ENCODE measurements around the gene EPM2A. TPM values are rescaled to one million over a fixed set of nuclear protein-coding genes. Genes with fewer than 3 reads are reported as not detected.

Gene EPM2A
- total RNA-seq, 1 experiment from 2014 or later = 5.7 TPM

DNA sequence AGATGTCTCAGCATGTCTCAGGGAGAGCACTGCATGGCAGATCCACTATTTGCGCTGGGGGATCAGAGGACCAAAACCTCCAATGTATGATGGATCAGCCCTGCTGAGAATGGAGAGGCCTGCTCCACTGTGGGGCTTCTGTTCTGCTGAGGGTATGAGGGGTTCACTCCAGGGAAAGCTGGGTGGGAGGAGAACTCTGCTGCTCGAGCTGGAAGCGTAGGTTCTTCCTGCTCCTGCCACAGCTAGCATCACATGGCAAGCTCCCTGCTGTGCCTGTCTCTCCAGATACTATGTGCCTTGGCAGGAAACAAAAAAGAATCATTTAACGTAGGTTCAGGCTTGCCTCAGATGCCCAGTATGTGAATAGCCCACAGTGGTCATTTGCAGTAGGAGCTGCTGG lies 105.8 kb downstream of the EPM2A start:
- no peaks in the 10 kb centered on the region for H3K27me3 ChIP-seq (ENCODE audit: control insufficient read depth, insufficient read depth, low read length)
- POLR2A ChIA-PET = no interaction called here
- CTCF ChIA-PET = no interaction called here
- intact Hi-C loops (cut with micrococcal nuclease; ENCODE audit: unreplicated experiment) = no loop called here
- H3K9me3 ChIP-seq (ENCODE audit: control insufficient read depth, insufficient read depth, low read depth, low read length) = no peaks in the 10 kb centered on the region
- TF ChIP-seq, protein P1, sequence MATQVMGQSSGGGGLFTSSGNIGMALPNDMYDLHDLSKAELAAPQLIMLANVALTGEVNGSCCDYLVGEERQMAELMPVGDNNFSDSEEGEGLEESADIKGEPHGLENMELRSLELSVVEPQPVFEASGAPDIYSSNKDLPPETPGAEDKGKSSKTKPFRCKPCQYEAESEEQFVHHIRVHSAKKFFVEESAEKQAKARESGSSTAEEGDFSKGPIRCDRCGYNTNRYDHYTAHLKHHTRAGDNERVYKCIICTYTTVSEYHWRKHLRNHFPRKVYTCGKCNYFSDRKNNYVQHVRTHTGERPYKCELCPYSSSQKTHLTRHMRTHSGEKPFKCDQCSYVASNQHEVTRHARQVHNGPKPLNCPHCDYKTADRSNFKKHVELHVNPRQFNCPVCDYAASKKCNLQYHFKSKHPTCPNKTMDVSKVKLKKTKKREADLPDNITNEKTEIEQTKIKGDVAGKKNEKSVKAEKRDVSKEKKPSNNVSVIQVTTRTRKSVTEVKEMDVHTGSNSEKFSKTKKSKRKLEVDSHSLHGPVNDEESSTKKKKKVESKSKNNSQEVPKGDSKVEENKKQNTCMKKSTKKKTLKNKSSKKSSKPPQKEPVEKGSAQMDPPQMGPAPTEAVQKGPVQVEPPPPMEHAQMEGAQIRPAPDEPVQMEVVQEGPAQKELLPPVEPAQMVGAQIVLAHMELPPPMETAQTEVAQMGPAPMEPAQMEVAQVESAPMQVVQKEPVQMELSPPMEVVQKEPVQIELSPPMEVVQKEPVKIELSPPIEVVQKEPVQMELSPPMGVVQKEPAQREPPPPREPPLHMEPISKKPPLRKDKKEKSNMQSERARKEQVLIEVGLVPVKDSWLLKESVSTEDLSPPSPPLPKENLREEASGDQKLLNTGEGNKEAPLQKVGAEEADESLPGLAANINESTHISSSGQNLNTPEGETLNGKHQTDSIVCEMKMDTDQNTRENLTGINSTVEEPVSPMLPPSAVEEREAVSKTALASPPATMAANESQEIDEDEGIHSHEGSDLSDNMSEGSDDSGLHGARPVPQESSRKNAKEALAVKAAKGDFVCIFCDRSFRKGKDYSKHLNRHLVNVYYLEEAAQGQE (IDR thresholded peaks at IDR 0.05; ENCODE audit: insufficient read depth in 1 of 2, low read depth in 2 of 2, low read length in 1 of 2) = no peak
- TF ChIP-seq, protein P2, sequence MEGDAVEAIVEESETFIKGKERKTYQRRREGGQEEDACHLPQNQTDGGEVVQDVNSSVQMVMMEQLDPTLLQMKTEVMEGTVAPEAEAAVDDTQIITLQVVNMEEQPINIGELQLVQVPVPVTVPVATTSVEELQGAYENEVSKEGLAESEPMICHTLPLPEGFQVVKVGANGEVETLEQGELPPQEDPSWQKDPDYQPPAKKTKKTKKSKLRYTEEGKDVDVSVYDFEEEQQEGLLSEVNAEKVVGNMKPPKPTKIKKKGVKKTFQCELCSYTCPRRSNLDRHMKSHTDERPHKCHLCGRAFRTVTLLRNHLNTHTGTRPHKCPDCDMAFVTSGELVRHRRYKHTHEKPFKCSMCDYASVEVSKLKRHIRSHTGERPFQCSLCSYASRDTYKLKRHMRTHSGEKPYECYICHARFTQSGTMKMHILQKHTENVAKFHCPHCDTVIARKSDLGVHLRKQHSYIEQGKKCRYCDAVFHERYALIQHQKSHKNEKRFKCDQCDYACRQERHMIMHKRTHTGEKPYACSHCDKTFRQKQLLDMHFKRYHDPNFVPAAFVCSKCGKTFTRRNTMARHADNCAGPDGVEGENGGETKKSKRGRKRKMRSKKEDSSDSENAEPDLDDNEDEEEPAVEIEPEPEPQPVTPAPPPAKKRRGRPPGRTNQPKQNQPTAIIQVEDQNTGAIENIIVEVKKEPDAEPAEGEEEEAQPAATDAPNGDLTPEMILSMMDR (IDR thresholded peaks at IDR 0.05) = no peak
- TF ChIP-seq POLR2AphosphoS5 (IDR thresholded peaks at IDR 0.05; ENCODE audit: low read depth, low read length) (no peak), SIN3A (IDR thresholded peaks at IDR 0.05; ENCODE audit: borderline replicate concordance, insufficient read depth, low read depth, low read length) (no peak), TCF7L2 (IDR thresholded peaks at IDR 0.05; ENCODE audit: low read depth, low read length) (no peak)
- ATAC-seq = no peak
- no peak for DNase-seq (ENCODE audit: low read depth, low spot score)
- H3K4me1 ChIP-seq (ENCODE audit: control insufficient read depth, insufficient read depth, low read length) = no peaks in the 10 kb centered on the region
- in situ Hi-C loops (cut with HindIII; ENCODE audit: low pct_unique_long_range_greater_than_20kb, low sequenced_read_pairs) = no loop called here
- H3K36me3 ChIP-seq (ENCODE audit: control insufficient read depth, insufficient read depth, low read length) = no peaks in the 10 kb centered on the region
- no TSS peak for BruUV-seq (replicated peaks)
- no peak overlapping the region for H3K4me3 ChIP-seq (ENCODE audit: low read depth in 2 of 2, low read length in 2 of 2)
- H3K27ac ChIP-seq (ENCODE audit: low read length) = no peak overlapping the region

DNA sequence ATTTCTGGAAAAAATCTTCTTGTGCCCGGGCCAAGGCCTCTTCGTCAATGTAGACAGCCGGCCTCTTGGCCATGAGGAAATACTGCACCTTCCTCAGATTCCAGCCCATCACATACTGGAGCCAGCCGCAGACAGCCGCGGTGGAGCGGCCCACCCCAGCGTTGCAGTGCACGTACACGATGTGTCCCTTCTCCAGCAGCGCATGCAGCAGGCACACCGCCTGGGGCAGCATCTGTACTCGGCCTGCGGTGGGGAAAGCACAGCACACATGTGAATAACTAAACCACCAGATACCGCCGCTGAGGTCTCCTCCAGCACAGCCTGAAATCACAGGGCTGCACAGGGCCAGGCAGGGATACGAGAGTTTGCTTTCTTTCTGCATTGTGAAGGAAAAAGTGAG lies 107.9 kb downstream of the EPM2A start:
- H3K4me3 ChIP-seq (ENCODE audit: low read depth in 2 of 2, low read length in 2 of 2) = no peak overlapping the region
- no peaks in the 10 kb centered on the region for H3K4me1 ChIP-seq (ENCODE audit: control insufficient read depth, insufficient read depth, low read length)
- POLR2A ChIA-PET = no interaction called here
- H3K36me3 ChIP-seq (ENCODE audit: control insufficient read depth, insufficient read depth, low read length) = no peaks in the 10 kb centered on the region
- H3K9me3 ChIP-seq (ENCODE audit: control insufficient read depth, insufficient read depth, low read depth, low read length) = no peaks in the 10 kb centered on the region
- TF ChIP-seq POLR2AphosphoS5 (IDR thresholded peaks at IDR 0.05; ENCODE audit: low read depth, low read length) = no peak
- TF ChIP-seq SIN3A (IDR thresholded peaks at IDR 0.05; ENCODE audit: borderline replicate concordance, insufficient read depth, low read depth, low read length) = no peak
- no peak for TF ChIP-seq TCF7L2 (IDR thresholded peaks at IDR 0.05; ENCODE audit: low read depth, low read length)
- TF ChIP-seq, protein P2 (IDR thresholded peaks at IDR 0.05) = no peak
- TF ChIP-seq, protein P1 (IDR thresholded peaks at IDR 0.05; ENCODE audit: insufficient read depth in 1 of 2, low read depth in 2 of 2, low read length in 1 of 2) = no peak
- no peak overlapping the region for H3K27ac ChIP-seq (ENCODE audit: low read length)
- DNase-seq (ENCODE audit: low read depth, low spot score) = no peak
- CTCF ChIA-PET = no interaction called here
- no TSS peak for BruUV-seq (replicated peaks)
- in situ Hi-C loops (cut with HindIII; ENCODE audit: low pct_unique_long_range_greater_than_20kb, low sequenced_read_pairs) = no loop called here
- H3K27me3 ChIP-seq (ENCODE audit: control insufficient read depth, insufficient read depth, low read length) = no peaks in the 10 kb centered on the region
- intact Hi-C loops (cut with micrococcal nuclease; ENCODE audit: unreplicated experiment) = no loop called here
- no peak for ATAC-seq
